Heart left ventricle (tissue), 16 donors: ENCODE results near the gene BICRA. TPM values are rescaled to one million over a fixed set of nuclear protein-coding genes. Genes with fewer than 3 reads are reported as not detected.
A peak's percentile ranks its signal among the peaks of the same experiment; 100 is the strongest.

Source experiments
- ATAC-seq, 4 donors: fragments of 200-7000 bp; cut with Tn5 transposase; one replicate each; pipeline ENCODE4 v1.9.1; 2020 to 2022; ENCODE audit warnings: moderate library complexity in 4 of 4, mild to moderate bottlenecking in 3 of 4, moderate number of reproducible peaks in 1 of 4
- DNase-seq, 5 donors: peaks; one replicate each; pipeline ENCODE4 v3.0.0-alpha.2; 2020
- H3K27ac ChIP-seq, 12 donors: fragments of 200-600 bp; sonication (generic) in 4 of 12; one replicate each; pipeline versions ENCODE4 v1.5.0 to v1.8.0; 2016 to 2022; ENCODE audit warnings: mild to moderate bottlenecking in 2 of 12
- H3K27me3 ChIP-seq, 9 donors: fragments of 200-600 bp; sonication (generic) in 2 of 9; one replicate each; pipeline versions ENCODE4 v1.5.1 to v1.8.0; 2016 to 2022; ENCODE audit warnings: mild to moderate bottlenecking in 3 of 9
- H3K36me3 ChIP-seq, 9 donors: fragments of 200-600 bp; sonication (generic) in 2 of 9; one replicate each; pipeline versions ENCODE4 v1.5.0 to v1.8.0; 2018 to 2022; ENCODE audit warnings: mild to moderate bottlenecking in 2 of 9
- H3K4me1 ChIP-seq, 12 donors: fragments of 200-600 bp; sonication (generic) in 4 of 12; one replicate each; pipeline versions ENCODE4 v1.5.0 to v1.8.0; 2016 to 2022; ENCODE audit warnings: mild to moderate bottlenecking in 3 of 12
- H3K4me3 ChIP-seq, 12 donors: fragments of 200-600 bp; sonication (generic) in 4 of 12; one replicate each; pipeline versions ENCODE4 v1.5.0 to v1.8.0; 2017 to 2022; ENCODE audit warnings: mild to moderate bottlenecking in 9 of 12, moderate library complexity in 4 of 12
- H3K9me3 ChIP-seq, 12 donors: fragments of 200-600 bp; sonication (generic) in 4 of 12; one replicate each; pipeline versions ENCODE4 v1.5.0 to v1.8.0; 2016 to 2022; ENCODE audit warnings: mild to moderate bottlenecking in 1 of 12
- POLR2A ChIP-seq, 2 donors: fragments of 450-650 bp; IDR thresholded peaks; one replicate each; pipeline ENCODE4 v1.6.1; 2017; ENCODE audit warnings: antibody characterized with exemption in 2 of 2, mild to moderate bottlenecking in 2 of 2, moderate library complexity in 2 of 2
- WGBS, 4 donors: extraction: QIAGEN DNeasy Blood & Tissue Kit in 2 of 4; methylation state at CpG; one replicate each; pipeline versions ENCODE4 v1.1.5 to v1.1.7; 2013 to 2018; 5-methylcytosine and 5-hydroxymethylcytosine counted together
- intact Hi-C, 10 donors: fragments of 100-400 bp; cut with DNase I; formaldehyde crosslinking; loops; one replicate each; pipeline versions ENCODE4 v1.11.1 to v1.14.2; 2022
- long read RNA-seq, 3 donors: library from polyadenylated mRNA; unstranded; transcript quantifications; one replicate each; pipeline ENCODE4 v2.0.0, GENCODE V29; 2020 to 2021
- polyA plus RNA-seq, 2 donors: library from polyadenylated mRNA; stranded (reverse); fragments of 200-250 nt; gene quantifications; one replicate each; pipeline ENCODE4 v1.2.3, GENCODE V29; 2013
- total RNA-seq, 9 donors: library from RNA; depleted of rRNA in 2 of 9; stranded (reverse); fragments of >200 nt in 2 of 9; fragmentation: NEBNext Ultra II Directional in 3 of 9; extraction: Animal tissue kit (Norgen Biotek cat#: 25700) in 3 of 9; gene quantifications; one replicate each; pipeline versions ENCODE4 v1.1.0 to v1.2.4, GENCODE V29; 2016 to 2023
- TF ChIP-seq, protein P1 (sequence below), 12 donors: fragments of 200-600 bp; sonication (generic) in 4 of 12; IDR thresholded peaks; one replicate each; pipeline versions ENCODE4 v1.5.0 to v1.8.0; 2018 to 2022; ENCODE audit warnings: antibody characterized with exemption in 12 of 12, mild to moderate bottlenecking in 5 of 12
- donor health status: ischemic (EF 13 %, LVEDD 7.1; RV severe dilation, severe dysfunction).
- donor health status: healthy with polysubstance abuse.
- donor health status: DM: no; HTN: yes; CAD: no.
- donor health status: DM: no; HTN: no; CAD: no.
- donor health status: ischemic (EF 25% LVEDD 6.9; RV normal size, moderate dysfunction).
- donor health status: ischemic (EF 25% LVEDD 5.7; RV mildly dilated, moderate dysfunction).
- donor health status: healthy.
- donor health status: DM: yes; HTN: yes; CAD: no.
- donor health status: ischemic (EF 35%, LVEDD 5.7; RV mildly dilated, moderate dysfunction).
- donor health status: nonischemic (EF 11% LVEDD 7.7; RV severe dilation, severe dysfunction).
- donor health status: DM: yes; HTN: yes; CAD: no.
- donor health status: PGD.
- donor health status: ischemic (EF 29% LVEDD 5.4; RV normal size, mild dysfunction).
- donor health status: nonischemic (EF 23%, LVEDD 6.1; RV moderate dilation, normal function).

The BICRA gene
- 10 to 100 TPM in 3 of 9 donors, 1 to 10 TPM in 6; 5.3 to 14.5 (median 8.7) TPM for total RNA-seq
- 1 to 10 TPM; 7.2 to 7.6 TPM for polyA plus RNA-seq
- long read RNA-seq, donor 1, transcript BICRA-203 (1 exons, 3,312 nt) = major isoform, 7 of 7 reads
- long read RNA-seq, donor 1, partial matches to known transcripts = 0 of 7 reads
- long read RNA-seq, donor 1, other reads (novel, unspliced or antisense) = 0 of 7 reads
- long read RNA-seq, donor 2, partial matches to known transcripts = 0 of 1 reads
- long read RNA-seq, donor 2, other reads (novel, unspliced or antisense) = 0 of 1 reads
- long read RNA-seq, donor 3, partial matches to known transcripts = 0 of 3 reads
- long read RNA-seq, donor 3, other reads (novel, unspliced or antisense) = 1 of 3 reads

GRCh38 chr19:47608969-47609905 is at the start of gene BICRA:
TSS of gene BICRA (plus strand) at chr19:47609134. CDS start at chr19:47673575, 64,441 bp downstream.
- Histone ChIP-seq H3K36me3 (peaks cover 0 to 4% (median 0%) of the 10 kb centered on the region in 9 donors), H3K4me3 (peak within 1 kb of the TSS; percentile 86 to 100 (median 98)), H3K4me1 (peaks cover 2 to 54% (median 34%) of the 10 kb centered on the region in 12 donors), H3K27ac (peak within 1 kb of the TSS; percentile 96 to 100 (median 99)), H3K9me3 (no peaks in the 10 kb centered on the region), H3K27me3 (no peaks in the 10 kb centered on the region)
- TF ChIP-seq, protein P1, sequence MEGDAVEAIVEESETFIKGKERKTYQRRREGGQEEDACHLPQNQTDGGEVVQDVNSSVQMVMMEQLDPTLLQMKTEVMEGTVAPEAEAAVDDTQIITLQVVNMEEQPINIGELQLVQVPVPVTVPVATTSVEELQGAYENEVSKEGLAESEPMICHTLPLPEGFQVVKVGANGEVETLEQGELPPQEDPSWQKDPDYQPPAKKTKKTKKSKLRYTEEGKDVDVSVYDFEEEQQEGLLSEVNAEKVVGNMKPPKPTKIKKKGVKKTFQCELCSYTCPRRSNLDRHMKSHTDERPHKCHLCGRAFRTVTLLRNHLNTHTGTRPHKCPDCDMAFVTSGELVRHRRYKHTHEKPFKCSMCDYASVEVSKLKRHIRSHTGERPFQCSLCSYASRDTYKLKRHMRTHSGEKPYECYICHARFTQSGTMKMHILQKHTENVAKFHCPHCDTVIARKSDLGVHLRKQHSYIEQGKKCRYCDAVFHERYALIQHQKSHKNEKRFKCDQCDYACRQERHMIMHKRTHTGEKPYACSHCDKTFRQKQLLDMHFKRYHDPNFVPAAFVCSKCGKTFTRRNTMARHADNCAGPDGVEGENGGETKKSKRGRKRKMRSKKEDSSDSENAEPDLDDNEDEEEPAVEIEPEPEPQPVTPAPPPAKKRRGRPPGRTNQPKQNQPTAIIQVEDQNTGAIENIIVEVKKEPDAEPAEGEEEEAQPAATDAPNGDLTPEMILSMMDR (IDR thresholded peaks at IDR 0.05) = no peak
- TF ChIP-seq POLR2A (IDR thresholded peaks at IDR 0.05) = no peak
- 0 to 1% (median 1%) methylated on average over 27 to 87 of the region's 94 CpGs for WGBS, 4 donors
- ATAC-seq (peak; percentile 53 to 71 (median 64)), DNase-seq (peak; percentile 83 to 92 (median 88))
- intact Hi-C loops = loop anchor here in 8 of 10 donors (1.0 to 10.0 kb wide), 9 partner anchors 9 to 334 kb away; partner anchors contain the start of genes NAPA (in 4 of the 8) and INAFM1 (in 1 of the 8)

DNA sequence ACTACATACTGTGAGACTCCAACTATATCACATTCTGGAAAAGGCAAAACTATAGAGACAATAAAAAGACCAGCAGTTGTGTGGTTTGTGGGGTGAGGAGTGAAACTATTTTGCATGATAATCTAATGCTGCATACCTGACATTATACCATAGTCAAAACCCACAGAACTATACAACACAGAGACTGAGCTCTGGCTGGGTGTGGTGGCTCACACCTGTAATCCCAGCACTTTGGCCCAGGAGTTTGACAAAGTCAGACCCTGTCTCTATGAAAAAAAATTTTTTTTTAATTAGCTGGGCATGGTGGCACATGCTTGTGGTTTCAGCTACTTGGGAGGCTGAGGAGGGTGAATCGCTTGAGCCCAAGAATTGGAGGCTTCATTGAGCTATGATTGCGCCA is 47.9 kb upstream of the BICRA start:
- Histone ChIP-seq H3K27me3 (no peaks in the 10 kb centered on the region), H3K27ac (no peak overlapping the region), H3K4me1 (no peaks in the 10 kb centered on the region), H3K36me3 (no peaks in the 10 kb centered on the region), H3K4me3 (no peak overlapping the region), H3K9me3 (no peaks in the 10 kb centered on the region)
- ATAC-seq (no peak), DNase-seq (no peak)
- WGBS, 4 donors = 88 to 96% (median 93%) methylated on average over 2 of the region's 2 CpGs
- TF ChIP-seq, protein P1 (IDR thresholded peaks at IDR 0.05) = no peak
- TF ChIP-seq POLR2A (IDR thresholded peaks at IDR 0.05) = no peak
- intact Hi-C loops = no loop called here

DNA sequence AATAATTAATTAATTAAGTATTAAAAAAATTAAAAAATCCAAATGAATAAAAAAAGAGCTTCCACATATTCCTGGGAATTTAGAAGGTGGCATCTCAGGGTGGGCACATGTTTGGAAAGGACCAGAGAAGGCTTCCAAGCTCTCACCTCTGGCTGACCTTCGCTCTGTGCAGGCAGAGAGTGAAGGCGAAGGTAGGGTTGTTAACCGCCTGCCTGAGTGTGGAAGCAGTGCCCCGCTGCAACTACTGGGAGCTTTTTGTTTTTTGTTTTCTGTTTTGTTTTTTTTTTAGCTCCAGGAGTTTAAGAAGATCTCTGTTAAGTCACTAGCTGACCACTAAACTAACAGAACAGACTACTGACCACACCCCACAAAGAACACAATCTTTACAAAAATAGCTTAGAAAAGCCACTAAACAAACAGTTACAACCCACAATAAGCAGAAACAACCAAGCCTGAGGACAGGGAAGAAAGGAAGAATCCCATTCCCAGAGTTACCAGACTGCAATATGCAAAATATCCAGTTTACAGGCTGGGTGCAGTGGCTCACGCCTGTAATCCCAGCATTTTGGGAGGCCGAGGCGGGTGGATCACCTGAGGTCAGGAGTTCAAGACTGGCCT is 47.4 kb upstream of the BICRA start:
- no peaks in the 10 kb centered on the region for H3K36me3 ChIP-seq
- H3K27me3 ChIP-seq = no peaks in the 10 kb centered on the region
- no peak for TF ChIP-seq POLR2A (IDR thresholded peaks at IDR 0.05)
- TF ChIP-seq, protein P1 (IDR thresholded peaks at IDR 0.05) = no peak
- H3K27ac ChIP-seq = no peak overlapping the region
- 89 to 93% (median 92%) methylated on average over 7 of the region's 7 CpGs for WGBS, 4 donors
- H3K4me3 ChIP-seq = no peak overlapping the region
- DNase-seq (no peak), ATAC-seq (no peak)
- no peaks in the 10 kb centered on the region for H3K9me3 ChIP-seq
- intact Hi-C loops = no loop called here
- H3K4me1 ChIP-seq = no peaks in the 10 kb centered on the region
